ENCODE measurements around the gene FAM149A.

DNA sequence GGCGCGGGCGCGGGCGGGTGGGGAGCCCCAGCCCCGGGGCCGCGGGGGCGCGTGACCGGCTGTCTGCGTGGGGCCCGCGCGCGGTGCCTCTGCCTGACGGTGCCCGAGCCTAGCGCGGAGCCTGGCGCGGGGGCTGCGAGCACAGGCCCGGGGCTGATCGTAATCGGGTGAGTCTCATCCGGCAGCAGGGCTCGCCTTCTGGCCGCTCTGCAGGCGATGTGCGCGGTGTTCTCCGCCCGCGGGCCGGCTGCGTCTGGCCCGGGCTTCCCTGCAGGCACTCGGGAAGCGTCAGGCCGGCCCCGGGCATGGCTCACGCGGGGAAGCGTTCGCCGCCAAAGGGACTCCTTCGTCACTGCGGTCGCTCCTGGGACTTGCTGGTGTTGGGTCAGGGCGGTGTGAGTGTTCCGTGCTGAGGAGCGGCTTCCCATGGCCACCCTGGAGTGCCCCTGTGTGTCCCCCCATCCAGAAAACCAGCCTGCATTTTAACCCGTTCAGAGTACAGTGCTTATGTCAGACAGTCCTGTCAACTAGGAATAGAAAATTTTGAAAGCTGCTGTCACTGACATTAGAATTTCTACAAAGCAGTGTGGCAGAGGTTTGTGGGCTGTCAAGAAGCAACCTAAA is 40.6 kb downstream of the FAM149A start:
- TF ChIP-seq, protein P1, sequence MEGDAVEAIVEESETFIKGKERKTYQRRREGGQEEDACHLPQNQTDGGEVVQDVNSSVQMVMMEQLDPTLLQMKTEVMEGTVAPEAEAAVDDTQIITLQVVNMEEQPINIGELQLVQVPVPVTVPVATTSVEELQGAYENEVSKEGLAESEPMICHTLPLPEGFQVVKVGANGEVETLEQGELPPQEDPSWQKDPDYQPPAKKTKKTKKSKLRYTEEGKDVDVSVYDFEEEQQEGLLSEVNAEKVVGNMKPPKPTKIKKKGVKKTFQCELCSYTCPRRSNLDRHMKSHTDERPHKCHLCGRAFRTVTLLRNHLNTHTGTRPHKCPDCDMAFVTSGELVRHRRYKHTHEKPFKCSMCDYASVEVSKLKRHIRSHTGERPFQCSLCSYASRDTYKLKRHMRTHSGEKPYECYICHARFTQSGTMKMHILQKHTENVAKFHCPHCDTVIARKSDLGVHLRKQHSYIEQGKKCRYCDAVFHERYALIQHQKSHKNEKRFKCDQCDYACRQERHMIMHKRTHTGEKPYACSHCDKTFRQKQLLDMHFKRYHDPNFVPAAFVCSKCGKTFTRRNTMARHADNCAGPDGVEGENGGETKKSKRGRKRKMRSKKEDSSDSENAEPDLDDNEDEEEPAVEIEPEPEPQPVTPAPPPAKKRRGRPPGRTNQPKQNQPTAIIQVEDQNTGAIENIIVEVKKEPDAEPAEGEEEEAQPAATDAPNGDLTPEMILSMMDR (IDR thresholded peaks at IDR 0.05; ENCODE audit: low read depth, low read length), result no peak
- TF ChIP-seq POLR2A (IDR thresholded peaks at IDR 0.05; ENCODE audit: extremely low read depth, insufficient read length), result no peak
- TF ChIP-seq, protein P2, sequence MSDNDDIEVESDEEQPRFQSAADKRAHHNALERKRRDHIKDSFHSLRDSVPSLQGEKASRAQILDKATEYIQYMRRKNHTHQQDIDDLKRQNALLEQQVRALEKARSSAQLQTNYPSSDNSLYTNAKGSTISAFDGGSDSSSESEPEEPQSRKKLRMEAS (IDR thresholded peaks at IDR 0.05; ENCODE audit: low read depth, low read length), result no peak
